ENCODE results near the gene COL20A1.
A peak's percentile ranks its signal among the peaks of the same experiment; 100 is the strongest.

The COL20A1 gene

GRCh38 chr20:63293871-63294535 lies 1.0 kb downstream of the COL20A1 start:
- Histone ChIP-seq H3K4me3 (ENCODE audit: severe bottlenecking) (no peak overlapping the region), H3K27me3 (ENCODE audit: insufficient read depth, poor library complexity, severe bottlenecking) (peaks cover 31% of the 10 kb centered on the region), H3K9me3 (ENCODE audit: severe bottlenecking) (no peaks in the 10 kb centered on the region), H3K27ac (ENCODE audit: poor library complexity, severe bottlenecking) (no peak overlapping the region), H3K36me3 (ENCODE audit: low read depth) (peaks cover 4% of the 10 kb centered on the region), H3K4me1 (ENCODE audit: insufficient read depth, poor library complexity, severe bottlenecking) (no peaks in the 10 kb centered on the region)
- ATAC-seq (ENCODE audit: low read depth) (no peak), DNase-seq (ENCODE audit: low spot score) (no peak)
- TF ChIP-seq CTCF (IDR thresholded peaks at IDR 0.05; ENCODE audit: poor library complexity, severe bottlenecking), result no peak

- Histone ChIP-seq H3K27me3 (ENCODE audit: insufficient read depth, poor library complexity, severe bottlenecking) (peaks cover 33% of the 10 kb centered on the region), H3K27ac (ENCODE audit: poor library complexity, severe bottlenecking) (no peak overlapping the region), H3K9me3 (ENCODE audit: severe bottlenecking) (no peaks in the 10 kb centered on the region), H3K4me3 (ENCODE audit: severe bottlenecking) (no peak overlapping the region), H3K36me3 (ENCODE audit: low read depth) (no peaks in the 10 kb centered on the region), H3K4me1 (ENCODE audit: insufficient read depth, poor library complexity, severe bottlenecking) (no peaks in the 10 kb centered on the region)
- ATAC-seq (ENCODE audit: low read depth) (no peak), DNase-seq (ENCODE audit: low spot score) (no peak)
- no peak for TF ChIP-seq CTCF (IDR thresholded peaks at IDR 0.05; ENCODE audit: poor library complexity, severe bottlenecking)
Observed at GRCh38 chr20:63294536-63294900, 1.5 kb downstream of the COL20A1 start.

GRCh38 chr20:63295018-63295417 lies 2.0 kb downstream of the COL20A1 start:
- no peak for TF ChIP-seq CTCF (IDR thresholded peaks at IDR 0.05; ENCODE audit: poor library complexity, severe bottlenecking)
- Histone ChIP-seq H3K27me3 (ENCODE audit: insufficient read depth, poor library complexity, severe bottlenecking) (peaks cover 33% of the 10 kb centered on the region), H3K9me3 (ENCODE audit: severe bottlenecking) (no peaks in the 10 kb centered on the region), H3K4me3 (ENCODE audit: severe bottlenecking) (no peak overlapping the region), H3K36me3 (ENCODE audit: low read depth) (no peaks in the 10 kb centered on the region), H3K27ac (ENCODE audit: poor library complexity, severe bottlenecking) (no peak overlapping the region), H3K4me1 (ENCODE audit: insufficient read depth, poor library complexity, severe bottlenecking) (no peaks in the 10 kb centered on the region)
- DNase-seq (ENCODE audit: low spot score) (peak; percentile 80), ATAC-seq (ENCODE audit: low read depth) (no peak)

- H3K27ac ChIP-seq (ENCODE audit: poor library complexity, severe bottlenecking), result no peak overlapping the region
- H3K27me3 ChIP-seq (ENCODE audit: insufficient read depth, poor library complexity, severe bottlenecking), result peaks cover 37% of the 10 kb centered on the region
- H3K36me3 ChIP-seq (ENCODE audit: low read depth), result no peaks in the 10 kb centered on the region
- ATAC-seq (ENCODE audit: low read depth) (peak; percentile 4; the same call in 2 of the 3 replicates), DNase-seq (ENCODE audit: low spot score) (no peak)
- TF ChIP-seq CTCF (IDR thresholded peaks at IDR 0.05; ENCODE audit: poor library complexity, severe bottlenecking), result peak; percentile 7
- no peak overlapping the region for H3K4me3 ChIP-seq (ENCODE audit: severe bottlenecking)
- no peaks in the 10 kb centered on the region for H3K4me1 ChIP-seq (ENCODE audit: insufficient read depth, poor library complexity, severe bottlenecking)
- H3K9me3 ChIP-seq (ENCODE audit: severe bottlenecking), result no peaks in the 10 kb centered on the region
Observed at GRCh38 chr20:63295422-63295821, 2.4 kb downstream of the COL20A1 start.

DNA sequence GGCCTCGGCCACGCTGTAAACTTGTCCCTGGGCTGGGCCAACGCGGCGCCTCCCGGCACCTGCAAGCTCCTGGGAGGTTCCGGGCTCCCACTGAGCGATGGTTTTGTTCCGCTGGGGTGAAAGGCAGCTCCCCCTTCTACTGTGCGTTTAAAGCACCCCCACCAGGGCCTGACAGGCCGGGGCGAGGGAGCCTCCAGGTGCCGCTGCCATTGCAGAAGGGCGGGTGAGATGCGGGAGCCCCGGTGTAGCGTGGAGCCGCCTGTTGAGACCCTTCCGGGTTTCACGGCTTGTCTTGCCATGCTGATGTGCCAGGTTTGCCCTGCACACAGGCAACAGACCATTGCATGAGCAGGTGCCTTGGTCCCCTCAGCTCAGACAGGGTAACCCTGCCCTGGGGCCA lies 2.9 kb downstream of the COL20A1 start:
- H3K36me3 ChIP-seq (ENCODE audit: low read depth), result no peaks in the 10 kb centered on the region
- H3K27me3 ChIP-seq (ENCODE audit: insufficient read depth, poor library complexity, severe bottlenecking), result peaks cover 41% of the 10 kb centered on the region
- ATAC-seq (ENCODE audit: low read depth) (peak; percentile 0; the same call in 2 of the 3 replicates), DNase-seq (ENCODE audit: low spot score) (peak; percentile 77)
- peaks cover 4% of the 10 kb centered on the region for H3K9me3 ChIP-seq (ENCODE audit: severe bottlenecking)
- no peak overlapping the region for H3K27ac ChIP-seq (ENCODE audit: poor library complexity, severe bottlenecking)
- TF ChIP-seq CTCF (IDR thresholded peaks at IDR 0.05; ENCODE audit: poor library complexity, severe bottlenecking), result no peak
- no peaks in the 10 kb centered on the region for H3K4me1 ChIP-seq (ENCODE audit: insufficient read depth, poor library complexity, severe bottlenecking)
- no peak overlapping the region for H3K4me3 ChIP-seq (ENCODE audit: severe bottlenecking)
